ENCODE results near the gene PANK1. TPM values are rescaled to one million over a fixed set of nuclear protein-coding genes. Genes with fewer than 3 reads are reported as not detected.

PANK1 gene
- total and polyA plus RNA-seq, 2 of the 8 experiments (the other 6 are each of a cell fraction or from before 2014, with no cell fraction given): 18.5 to 40.4 TPM

DNA sequence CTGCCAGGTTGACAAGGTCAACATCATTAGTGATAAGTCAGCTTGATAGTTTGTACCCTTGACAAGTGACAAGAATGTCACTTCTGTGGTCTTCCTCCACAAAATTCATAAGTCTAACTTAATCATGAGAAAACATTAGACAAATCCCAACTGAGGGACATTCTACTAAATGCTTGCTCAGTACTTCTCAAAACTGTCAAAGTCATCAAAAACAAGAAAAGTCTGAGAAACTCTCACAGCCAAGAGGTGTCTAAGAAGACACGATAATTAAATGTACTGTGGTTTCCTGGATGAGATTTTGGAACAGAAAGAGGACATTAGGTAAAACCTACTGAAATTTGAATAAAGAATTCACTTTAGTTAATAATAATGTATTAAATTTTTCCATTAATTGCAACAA, 79.9 kb downstream of the PANK1 start (continued):
- no peak for TF ChIP-seq SP1 (IDR thresholded peaks at IDR 0.05; ENCODE audit: low read depth, low read length)
- TF ChIP-seq SIRT6 (IDR thresholded peaks at IDR 0.05; ENCODE audit: low read length): no peak
- no peak for TF ChIP-seq JUND (IDR thresholded peaks at IDR 0.05; ENCODE audit: low read length)
- TF ChIP-seq MAFK (IDR thresholded peaks at IDR 0.05; ENCODE audit: low read depth, low read length): no peak
- TF ChIP-seq SRF (IDR thresholded peaks at IDR 0.05; ENCODE audit: low read depth, low read length): no peak

All from H1 (cell line).